Endothelial cell of umbilical vein (primary cell): ENCODE data around the gene RND3.

ENCODE experiments used
- POLR2A ChIP-seq: IDR thresholded peaks from 2 replicates; pipeline ENCODE4 v1.6.1; 2012; ENCODE audit warnings: low read depth, mild to moderate bottlenecking, control low read depth, low read length
- POLR2AphosphoS5 ChIP-seq: IDR thresholded peaks from 2 replicates; pipeline ENCODE4 v1.6.1; 2012; ENCODE audit warnings: low read depth, mild to moderate bottlenecking, control low read depth, low read length, moderate library complexity; ENCODE audit not compliant: insufficient read depth
- TF ChIP-seq, protein P1 (sequence below), 2 donors: IDR thresholded peaks; 1 replicate in 1 of 2; 2 replicates in 1 of 2; pipeline ENCODE4 v1.5.1; 2011; ENCODE audit warnings: low read length in 2 of 2, mild to moderate bottlenecking in 2 of 2, moderate library complexity in 2 of 2, control low read depth in 1 of 2, inconsistent platforms in 1 of 2, low read depth in 1 of 2; ENCODE audit not compliant: insufficient read depth in 1 of 2; ENCODE audit errors: extremely low read depth in 1 of 2
- TF ChIP-seq, protein P2 (sequence below): IDR thresholded peaks from 2 replicates; pipeline ENCODE4 v1.6.1; 2011; ENCODE audit not compliant: insufficient read depth, insufficient read length

DNA sequence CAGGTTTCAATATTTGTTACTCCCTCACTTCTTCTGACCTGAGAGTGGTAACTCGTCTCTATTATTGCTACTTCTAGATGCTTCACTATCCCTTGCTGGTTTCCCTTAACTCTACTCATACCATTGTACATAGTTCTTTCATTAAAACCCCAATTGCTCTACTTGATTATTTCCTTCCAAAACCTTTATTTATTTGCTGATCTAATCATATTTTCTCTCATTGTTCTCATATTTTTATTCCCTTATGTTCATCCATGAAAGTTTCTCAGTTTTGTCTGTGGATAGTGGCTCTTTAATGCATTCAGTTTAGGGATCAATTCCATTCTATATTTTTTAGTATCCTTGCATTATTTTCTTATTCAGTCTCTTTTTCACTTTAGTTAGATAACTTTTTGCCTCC lies 42.1 kb downstream of the RND3 start:
- no peak for TF ChIP-seq POLR2A
- TF ChIP-seq, protein P1, sequence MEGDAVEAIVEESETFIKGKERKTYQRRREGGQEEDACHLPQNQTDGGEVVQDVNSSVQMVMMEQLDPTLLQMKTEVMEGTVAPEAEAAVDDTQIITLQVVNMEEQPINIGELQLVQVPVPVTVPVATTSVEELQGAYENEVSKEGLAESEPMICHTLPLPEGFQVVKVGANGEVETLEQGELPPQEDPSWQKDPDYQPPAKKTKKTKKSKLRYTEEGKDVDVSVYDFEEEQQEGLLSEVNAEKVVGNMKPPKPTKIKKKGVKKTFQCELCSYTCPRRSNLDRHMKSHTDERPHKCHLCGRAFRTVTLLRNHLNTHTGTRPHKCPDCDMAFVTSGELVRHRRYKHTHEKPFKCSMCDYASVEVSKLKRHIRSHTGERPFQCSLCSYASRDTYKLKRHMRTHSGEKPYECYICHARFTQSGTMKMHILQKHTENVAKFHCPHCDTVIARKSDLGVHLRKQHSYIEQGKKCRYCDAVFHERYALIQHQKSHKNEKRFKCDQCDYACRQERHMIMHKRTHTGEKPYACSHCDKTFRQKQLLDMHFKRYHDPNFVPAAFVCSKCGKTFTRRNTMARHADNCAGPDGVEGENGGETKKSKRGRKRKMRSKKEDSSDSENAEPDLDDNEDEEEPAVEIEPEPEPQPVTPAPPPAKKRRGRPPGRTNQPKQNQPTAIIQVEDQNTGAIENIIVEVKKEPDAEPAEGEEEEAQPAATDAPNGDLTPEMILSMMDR (IDR thresholded peaks at IDR 0.05; ENCODE audit: extremely low read depth in 1 of 2, insufficient read depth in 1 of 2, low read depth in 1 of 2, low read length in 2 of 2), result no peak
- TF ChIP-seq POLR2AphosphoS5, result no peak
- TF ChIP-seq, protein P2, sequence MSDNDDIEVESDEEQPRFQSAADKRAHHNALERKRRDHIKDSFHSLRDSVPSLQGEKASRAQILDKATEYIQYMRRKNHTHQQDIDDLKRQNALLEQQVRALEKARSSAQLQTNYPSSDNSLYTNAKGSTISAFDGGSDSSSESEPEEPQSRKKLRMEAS, result no peak
